Kidney (tissue), 14 donors: ENCODE data around the gene ISG20L2. TPM values are rescaled to one million over a fixed set of nuclear protein-coding genes. Genes with fewer than 3 reads are reported as not detected.

Experiments used
- DNase-seq, 5 donors: peaks; one replicate each; pipeline ENCODE4 v3.0.0-alpha.2; 2013 to 2020
- FAIRE-seq: peaks from 2 replicates; lab custom pipeline; 2012; peaks lifted over from hg19 to GRCh38; lab: Jason Lieb, UNC
- H3K27ac ChIP-seq, 2 donors: one replicate each; pipeline ENCODE4 v1.7.0; 2013; ENCODE audit warnings: low read depth in 2 of 2, low read length in 2 of 2, inconsistent platforms in 1 of 2
- H3K27me3 ChIP-seq: one replicate; pipeline ENCODE4 v1.7.1; 2013; ENCODE audit warnings: low read length, inconsistent platforms; ENCODE audit not compliant: control insufficient read depth, insufficient read depth
- H3K36me3 ChIP-seq, 3 donors: one replicate each; pipeline versions ENCODE4 v1.7.0 to v1.7.1; 2013; ENCODE audit warnings: low read length in 3 of 3, control low read depth in 1 of 3, inconsistent platforms in 1 of 3; ENCODE audit not compliant: insufficient read depth in 3 of 3, control insufficient read depth in 2 of 3
- H3K4me1 ChIP-seq, 3 donors: one replicate each; pipeline versions ENCODE4 v1.7.0 to v1.7.1; 2013; ENCODE audit warnings: low read length in 3 of 3, inconsistent platforms in 1 of 3, low read depth in 1 of 3; ENCODE audit not compliant: control insufficient read depth in 2 of 3, insufficient read depth in 2 of 3
- H3K4me3 ChIP-seq, 3 donors: one replicate each; pipeline versions ENCODE4 v1.7.0 to v1.8.1; 2013; ENCODE audit warnings: low read length in 3 of 3, control low read depth in 1 of 3, inconsistent platforms in 1 of 3
- H3K9ac ChIP-seq, 3 donors: one replicate each; pipeline versions ENCODE4 v1.7.0 to v1.7.1; 2013; ENCODE audit warnings: low read length in 3 of 3, control low read depth in 1 of 3, inconsistent platforms in 1 of 3
- H3K9me3 ChIP-seq, 3 donors: one replicate each; pipeline versions ENCODE4 v1.7.0 to v1.7.1; 2013; ENCODE audit warnings: low read length in 3 of 3, control low read depth in 1 of 3, inconsistent platforms in 1 of 3; ENCODE audit not compliant: control insufficient read depth in 2 of 3, insufficient read depth in 1 of 3
- CTCF ChIP-seq: IDR thresholded peaks from 3 replicates; pipeline ENCODE4 v1.5.1; 2012; ENCODE audit warnings: mild to moderate bottlenecking, moderate library complexity, borderline replicate concordance; ENCODE audit not compliant: insufficient read depth; ENCODE audit errors: extremely low read depth
- intact Hi-C: fragments of 100-400 bp; cut with DNase I; formaldehyde crosslinking; loops from one replicate; pipeline ENCODE4 v1.11.1; 2022
- polyA plus RNA-seq: library from polyadenylated mRNA; stranded (reverse); fragments of 350-450 nt; fragmentation: Illumina TruSeq; extraction: RNeasy Lipid Tissue Mini Kit (QIAGEN cat#74804); gene quantifications from one replicate; pipeline ENCODE4 v1.2.3, GENCODE V29; 2014; ENCODE audit warnings: low read depth, low replicate concordance; ENCODE audit not compliant: insufficient read depth
- total RNA-seq: library from RNA; stranded (reverse); fragmentation: NEBNext Ultra II Directional; extraction: Animal tissue kit (Norgen Biotek cat#: 25700); gene quantifications from one replicate; pipeline ENCODE4 v1.2.1, GENCODE V29; 2021
- donor health status: control.
- donor health status: control.
- donor health status: control.
- donor health status: control.
- donor health status: control.
- donor health status: DM: yes; HTN: yes; CAD: no.
- donor health status: Normal renal cell carcinoma (clear cell type).

ISG20L2 gene
- total and polyA plus RNA-seq, 2 donors from 2014 or later, result 13.3 to 23.3 TPM

- no peak for TF ChIP-seq CTCF
- DNase-seq (no peak), FAIRE-seq (no peak)
- no peaks in the 10 kb centered on the region for H3K27me3 ChIP-seq
- no peak overlapping the region for H3K4me3 ChIP-seq
- no peak overlapping the region for H3K27ac ChIP-seq
- peaks cover 5 to 40% (median 37%) of the 10 kb centered on the region in 3 donors for H3K4me1 ChIP-seq
- intact Hi-C loops, result no loop called here
- H3K36me3 ChIP-seq, result peaks cover 0 to 21% (median 4%) of the 10 kb centered on the region in 3 donors
- H3K9ac ChIP-seq, result no peak overlapping the region
- H3K9me3 ChIP-seq, result no peaks in the 10 kb centered on the region
Measured at GRCh38 chr1:156744344-156744743, 15.8 kb upstream of the ISG20L2 start.

GRCh38 chr1:156743367-156744302 lies 15.1 kb upstream of the ISG20L2 start:
- no peak overlapping the region for H3K9ac ChIP-seq
- no peak overlapping the region for H3K27ac ChIP-seq
- peaks cover 5 to 33% (median 31%) of the 10 kb centered on the region in 3 donors for H3K4me1 ChIP-seq
- no peak overlapping the region for H3K4me3 ChIP-seq
- no peaks in the 10 kb centered on the region for H3K9me3 ChIP-seq
- no peaks in the 10 kb centered on the region for H3K27me3 ChIP-seq
- no peak for TF ChIP-seq CTCF
- intact Hi-C loops, result no loop called here
- H3K36me3 ChIP-seq, result peaks cover 0 to 21% (median 4%) of the 10 kb centered on the region in 3 donors
- DNase-seq (no peak), FAIRE-seq (no peak)

GRCh38 chr1:156742801-156743200 lies 14.2 kb upstream of the ISG20L2 start:
- no peak for TF ChIP-seq CTCF
- H3K9me3 ChIP-seq, result no peaks in the 10 kb centered on the region
- no peaks in the 10 kb centered on the region for H3K27me3 ChIP-seq
- H3K36me3 ChIP-seq, result peaks cover 0 to 21% (median 6%) of the 10 kb centered on the region in 3 donors
- peaks cover 0 to 25% (median 23%) of the 10 kb centered on the region in 3 donors for H3K4me1 ChIP-seq
- H3K27ac ChIP-seq, result no peak overlapping the region
- no peak for DNase-seq
- no peak overlapping the region for H3K9ac ChIP-seq
- H3K4me3 ChIP-seq, result no peak overlapping the region
- intact Hi-C loops, result no loop called here
- no peak for FAIRE-seq
